GM13977 (cell line): Measurements from ENCODE around the gene DOCK9.

ENCODE experiments used
- DNase-seq: peaks from one replicate; pipeline ENCODE4 v3.0.0; 2012; ENCODE audit warnings: low spot score
- CTCF ChIP-seq: IDR thresholded peaks from 2 replicates; pipeline ENCODE4 v1.5.1; 2012; ENCODE audit warnings: mild to moderate bottlenecking, control low read depth; ENCODE audit not compliant: insufficient read depth; ENCODE audit errors: extremely low read depth, missing control alignments
- in situ Hi-C: fragments of 300-500 bp; cut with MboI; formaldehyde crosslinking; loops from one replicate; pipeline ENCODE4 v1.12.0; 2022; ENCODE audit warnings: low sequenced_read_pairs, low pct_unique_long_range_greater_than_20kb, mixed read lengths, inconsistent platforms; ENCODE audit not compliant: unreplicated experiment

The DOCK9 gene

GRCh38 chr13:98778749-98779148 lies 199.1 kb downstream of the DOCK9 start:
- in situ Hi-C loops = no loop called here
- DNase-seq = no peak
- no peak for TF ChIP-seq CTCF

- in situ Hi-C loops = no loop called here
- DNase-seq = no peak
- TF ChIP-seq CTCF = no peak
Observed at GRCh38 chr13:98776644-98777043, 201.2 kb downstream of the DOCK9 start.

- TF ChIP-seq CTCF = no peak
- in situ Hi-C loops = no loop called here
- no peak for DNase-seq
Observed at GRCh38 chr13:98775844-98776598, 201.8 kb downstream of the DOCK9 start.

GRCh38 chr13:98775386-98775785 lies 202.5 kb downstream of the DOCK9 start:
- no peak for DNase-seq
- in situ Hi-C loops = no loop called here
- no peak for TF ChIP-seq CTCF

- no peak for DNase-seq
- TF ChIP-seq CTCF = no peak
- in situ Hi-C loops = no loop called here
Observed at GRCh38 chr13:98774776-98775175, 203.1 kb downstream of the DOCK9 start.

- in situ Hi-C loops = no loop called here
- no peak for DNase-seq
- no peak for TF ChIP-seq CTCF
Observed at GRCh38 chr13:98773921-98774320, 203.9 kb downstream of the DOCK9 start.
